Lower leg skin (tissue), 4 donors: Measurements from ENCODE around the gene SLC6A14. TPM values are rescaled to one million over a fixed set of nuclear protein-coding genes. Genes with fewer than 3 reads are reported as not detected.

Source experiments
- DNase-seq, 2 donors: peaks; one replicate each; pipeline ENCODE4 v3.0.0-alpha.2; 2019; ENCODE audit warnings: low spot score in 2 of 2
- H3K4me3 ChIP-seq: fragments of 200-600 bp; sonication (generic); 2 replicates; pipeline ENCODE4 v1.5.1; 2017; ENCODE audit warnings: mild to moderate bottlenecking, low read depth; ENCODE audit not compliant: poor library complexity, severe bottlenecking
- POLR2A ChIP-seq, 2 donors: fragments of 450-650 bp; IDR thresholded peaks; one replicate each; pipeline ENCODE4 v1.6.1; 2016 to 2017; ENCODE audit warnings: antibody characterized with exemption in 2 of 2, mild to moderate bottlenecking in 1 of 2, moderate library complexity in 1 of 2
- WGBS, 2 donors: methylation state at CpG; one replicate each; pipeline ENCODE4 v1.1.5; 2018; 5-methylcytosine and 5-hydroxymethylcytosine counted together
- intact Hi-C: fragments of 100-400 bp; cut with DNase I; formaldehyde crosslinking; loops from one replicate; pipeline ENCODE4 v1.15.0; 2023; ENCODE audit warnings: low total_unique reads
- total RNA-seq, 4 donors: library from RNA; depleted of rRNA; stranded (reverse); fragments of >200 nt; gene quantifications; one replicate each; pipeline ENCODE4 v1.1.0, GENCODE V29; 2016
- TF ChIP-seq, protein P1 (sequence below), 3 donors: fragments of 450-650 bp; IDR thresholded peaks; one replicate each; pipeline ENCODE4 v1.5.1; 2016; ENCODE audit warnings: antibody characterized with exemption in 3 of 3, mild to moderate bottlenecking in 3 of 3, moderate library complexity in 2 of 3

SLC6A14 gene, protein sequence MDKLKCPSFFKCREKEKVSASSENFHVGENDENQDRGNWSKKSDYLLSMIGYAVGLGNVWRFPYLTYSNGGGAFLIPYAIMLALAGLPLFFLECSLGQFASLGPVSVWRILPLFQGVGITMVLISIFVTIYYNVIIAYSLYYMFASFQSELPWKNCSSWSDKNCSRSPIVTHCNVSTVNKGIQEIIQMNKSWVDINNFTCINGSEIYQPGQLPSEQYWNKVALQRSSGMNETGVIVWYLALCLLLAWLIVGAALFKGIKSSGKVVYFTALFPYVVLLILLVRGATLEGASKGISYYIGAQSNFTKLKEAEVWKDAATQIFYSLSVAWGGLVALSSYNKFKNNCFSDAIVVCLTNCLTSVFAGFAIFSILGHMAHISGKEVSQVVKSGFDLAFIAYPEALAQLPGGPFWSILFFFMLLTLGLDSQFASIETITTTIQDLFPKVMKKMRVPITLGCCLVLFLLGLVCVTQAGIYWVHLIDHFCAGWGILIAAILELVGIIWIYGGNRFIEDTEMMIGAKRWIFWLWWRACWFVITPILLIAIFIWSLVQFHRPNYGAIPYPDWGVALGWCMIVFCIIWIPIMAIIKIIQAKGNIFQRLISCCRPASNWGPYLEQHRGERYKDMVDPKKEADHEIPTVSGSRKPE
- 10 to 100 TPM in 3 of 4 donors, 1 to 10 TPM in 1; 5.0 to 16.6 (median 11.8) TPM for total RNA-seq

- WGBS, 2 donors = 54 to 64% methylated on average over 9 of the region's 9 CpGs
- DNase-seq = no peak
- H3K4me3 ChIP-seq = no peak within 1 kb of the TSS
- intact Hi-C loops = no loop called here
- no peak for TF ChIP-seq POLR2A (IDR thresholded peaks at IDR 0.05)
- TF ChIP-seq, protein P1, sequence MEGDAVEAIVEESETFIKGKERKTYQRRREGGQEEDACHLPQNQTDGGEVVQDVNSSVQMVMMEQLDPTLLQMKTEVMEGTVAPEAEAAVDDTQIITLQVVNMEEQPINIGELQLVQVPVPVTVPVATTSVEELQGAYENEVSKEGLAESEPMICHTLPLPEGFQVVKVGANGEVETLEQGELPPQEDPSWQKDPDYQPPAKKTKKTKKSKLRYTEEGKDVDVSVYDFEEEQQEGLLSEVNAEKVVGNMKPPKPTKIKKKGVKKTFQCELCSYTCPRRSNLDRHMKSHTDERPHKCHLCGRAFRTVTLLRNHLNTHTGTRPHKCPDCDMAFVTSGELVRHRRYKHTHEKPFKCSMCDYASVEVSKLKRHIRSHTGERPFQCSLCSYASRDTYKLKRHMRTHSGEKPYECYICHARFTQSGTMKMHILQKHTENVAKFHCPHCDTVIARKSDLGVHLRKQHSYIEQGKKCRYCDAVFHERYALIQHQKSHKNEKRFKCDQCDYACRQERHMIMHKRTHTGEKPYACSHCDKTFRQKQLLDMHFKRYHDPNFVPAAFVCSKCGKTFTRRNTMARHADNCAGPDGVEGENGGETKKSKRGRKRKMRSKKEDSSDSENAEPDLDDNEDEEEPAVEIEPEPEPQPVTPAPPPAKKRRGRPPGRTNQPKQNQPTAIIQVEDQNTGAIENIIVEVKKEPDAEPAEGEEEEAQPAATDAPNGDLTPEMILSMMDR (IDR thresholded peaks at IDR 0.05) = no peak
Measured at GRCh38 chrX:116436358-116436816, at the start of gene SLC6A14. Gene SLC6A14, plus strand, starts transcription at chrX:116436606. Its CDS starts 104 bp downstream, at chrX:116436710.

- TF ChIP-seq POLR2A (IDR thresholded peaks at IDR 0.05) = no peak
- TF ChIP-seq, protein P1 (IDR thresholded peaks at IDR 0.05) = no peak
- intact Hi-C loops = loop anchor here (5.0 kb wide), 1 partner anchor 597 kb away; no protein-coding TSS in a partner anchor
- H3K4me3 ChIP-seq = no peak overlapping the region
- 87 to 97% methylated on average over 7 of the region's 7 CpGs for WGBS, 2 donors
- DNase-seq = no peak
Measured at GRCh38 chrX:116395752-116396151, 40.7 kb upstream of the SLC6A14 start.

GRCh38 chrX:116399681-116400080, 36.7 kb upstream of the SLC6A14 start:
- TF ChIP-seq, protein P1 (IDR thresholded peaks at IDR 0.05) = no peak
- TF ChIP-seq POLR2A (IDR thresholded peaks at IDR 0.05) = no peak
- DNase-seq = no peak
- H3K4me3 ChIP-seq = no peak overlapping the region
- intact Hi-C loops = loop anchor here (5.0 kb wide), 1 partner anchor 593 kb away; no protein-coding TSS in a partner anchor

DNA sequence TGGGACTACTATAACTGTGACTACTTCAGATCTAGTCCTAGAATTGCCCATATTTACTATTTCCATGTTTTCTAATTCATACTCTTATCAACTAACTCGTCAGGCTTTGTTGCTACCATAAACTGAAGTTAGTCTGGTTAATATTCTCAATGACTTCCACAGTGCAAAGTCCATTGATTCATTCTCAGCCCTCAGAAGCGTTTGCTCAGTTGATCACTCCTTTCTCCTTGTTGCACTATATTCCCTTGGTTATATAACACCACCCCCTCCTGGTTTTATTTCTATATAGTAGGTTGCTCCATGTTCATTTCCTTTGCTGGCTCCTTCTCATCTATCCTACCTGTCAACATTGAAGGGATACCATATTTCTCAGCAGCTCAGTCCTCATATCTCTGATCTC, 27.2 kb upstream of the SLC6A14 start:
- DNase-seq = no peak
- WGBS, 2 donors = 42 to 68% methylated on average over 2 of the region's 2 CpGs

DNA sequence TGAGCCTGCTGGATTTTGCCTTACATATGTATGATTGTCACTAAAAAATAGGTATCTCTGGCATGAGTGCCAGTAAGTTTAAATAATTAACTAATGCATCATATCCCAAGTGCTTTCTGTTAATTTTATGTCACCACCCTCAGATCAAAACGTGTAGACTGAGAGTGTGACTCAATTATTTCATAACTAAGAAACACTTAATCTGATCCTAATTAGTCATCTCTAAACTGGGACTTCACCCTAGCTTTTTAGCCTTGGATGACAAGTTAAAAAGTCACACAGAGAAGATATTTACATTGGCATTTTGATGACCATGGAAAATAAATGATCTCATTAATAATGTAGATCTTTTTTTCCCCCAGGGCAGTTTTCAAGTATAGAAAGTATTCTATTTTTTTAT, 23.1 kb upstream of the SLC6A14 start:
- WGBS, 2 donors = 5 to 6% methylated on average over 1 of the region's 1 CpG
- no peak for DNase-seq
- intact Hi-C loops = no loop called here
- TF ChIP-seq POLR2A (IDR thresholded peaks at IDR 0.05) = no peak
- TF ChIP-seq, protein P1 (IDR thresholded peaks at IDR 0.05) = no peak
- H3K4me3 ChIP-seq = no peak overlapping the region

More for the DNA sequence above, 27.2 kb upstream of the SLC6A14 start:
- intact Hi-C loops = no loop called here
- H3K4me3 ChIP-seq = no peak overlapping the region
- no peak for TF ChIP-seq POLR2A (IDR thresholded peaks at IDR 0.05)
- TF ChIP-seq, protein P1 (IDR thresholded peaks at IDR 0.05) = no peak
